ENCODE results near the gene STK4.

DNA sequence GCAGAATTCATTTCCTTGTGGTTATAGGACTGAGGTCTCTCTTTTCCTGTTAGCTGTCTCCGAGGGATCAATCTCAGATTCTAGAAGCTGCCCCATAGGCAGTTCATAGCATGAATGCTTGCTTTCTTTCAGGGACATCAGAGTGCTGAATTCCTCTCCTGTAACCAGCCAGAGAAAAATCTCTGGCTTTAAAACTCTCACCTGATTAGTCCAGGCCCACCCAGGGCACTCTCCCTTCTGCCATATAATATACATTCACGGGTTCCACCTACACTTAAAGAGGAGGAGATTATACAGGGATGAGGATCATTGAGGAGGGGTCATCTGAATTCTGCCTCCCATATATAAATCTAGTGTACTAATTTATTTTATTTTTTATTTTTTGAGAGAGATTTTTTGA, 136.8 kb downstream of the STK4 start:
- TF ChIP-seq, protein P1, sequence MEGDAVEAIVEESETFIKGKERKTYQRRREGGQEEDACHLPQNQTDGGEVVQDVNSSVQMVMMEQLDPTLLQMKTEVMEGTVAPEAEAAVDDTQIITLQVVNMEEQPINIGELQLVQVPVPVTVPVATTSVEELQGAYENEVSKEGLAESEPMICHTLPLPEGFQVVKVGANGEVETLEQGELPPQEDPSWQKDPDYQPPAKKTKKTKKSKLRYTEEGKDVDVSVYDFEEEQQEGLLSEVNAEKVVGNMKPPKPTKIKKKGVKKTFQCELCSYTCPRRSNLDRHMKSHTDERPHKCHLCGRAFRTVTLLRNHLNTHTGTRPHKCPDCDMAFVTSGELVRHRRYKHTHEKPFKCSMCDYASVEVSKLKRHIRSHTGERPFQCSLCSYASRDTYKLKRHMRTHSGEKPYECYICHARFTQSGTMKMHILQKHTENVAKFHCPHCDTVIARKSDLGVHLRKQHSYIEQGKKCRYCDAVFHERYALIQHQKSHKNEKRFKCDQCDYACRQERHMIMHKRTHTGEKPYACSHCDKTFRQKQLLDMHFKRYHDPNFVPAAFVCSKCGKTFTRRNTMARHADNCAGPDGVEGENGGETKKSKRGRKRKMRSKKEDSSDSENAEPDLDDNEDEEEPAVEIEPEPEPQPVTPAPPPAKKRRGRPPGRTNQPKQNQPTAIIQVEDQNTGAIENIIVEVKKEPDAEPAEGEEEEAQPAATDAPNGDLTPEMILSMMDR (IDR thresholded peaks at IDR 0.05; ENCODE audit: insufficient read depth, low read length) = no peak
- no peak for TF ChIP-seq SPI1 (IDR thresholded peaks at IDR 0.05; ENCODE audit: borderline replicate concordance, low read depth)

Measured in HL-60 (cell line).